GM19467 (cell line): ENCODE data around the gene NEK10.
"Not testable (repeated sequence)": the region's sequence is repeated elsewhere in the genome, so short reads cannot be mapped to it uniquely, and the experiment has no call there.

ENCODE experiments used
- ATAC-seq: cut with Tn5 transposase; IDR thresholded peaks from one replicate; pipeline ENCODE4 v1.9.1; 2021; ENCODE audit warnings: mild to moderate bottlenecking, moderate library complexity; ENCODE audit not compliant: unreplicated experiment

Gene NEK10

GRCh38 chr3:27319847-27320526 is 49.2 kb downstream of the NEK10 start:
- ATAC-seq = no peak

DNA sequence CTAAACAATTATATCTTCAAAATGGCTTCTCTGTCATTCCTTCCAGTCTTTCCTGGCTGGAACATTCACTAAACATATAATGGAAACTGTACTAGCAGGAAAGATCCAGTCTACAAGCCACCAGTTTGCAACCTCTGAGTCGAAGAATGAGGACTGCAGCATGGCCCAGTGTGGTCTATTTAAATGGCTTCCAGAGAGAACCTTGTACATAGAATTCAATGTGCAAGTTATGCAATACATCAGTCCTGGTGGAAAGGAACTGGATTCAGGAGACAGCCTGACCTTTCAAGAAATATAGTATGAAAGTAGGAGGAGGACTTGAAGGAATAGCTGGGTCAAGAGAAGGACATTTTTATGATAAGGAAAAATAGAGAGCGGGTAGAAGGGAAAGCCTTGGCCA is 49.9 kb downstream of the NEK10 start:
- no peak for ATAC-seq

GRCh38 chr3:27317096-27317495 is 52.1 kb downstream of the NEK10 start:
- ATAC-seq = no peak

- no peak for ATAC-seq
These were observed 54.2 kb downstream of the NEK10 start for GRCh38 chr3:27315003-27315402.

DNA sequence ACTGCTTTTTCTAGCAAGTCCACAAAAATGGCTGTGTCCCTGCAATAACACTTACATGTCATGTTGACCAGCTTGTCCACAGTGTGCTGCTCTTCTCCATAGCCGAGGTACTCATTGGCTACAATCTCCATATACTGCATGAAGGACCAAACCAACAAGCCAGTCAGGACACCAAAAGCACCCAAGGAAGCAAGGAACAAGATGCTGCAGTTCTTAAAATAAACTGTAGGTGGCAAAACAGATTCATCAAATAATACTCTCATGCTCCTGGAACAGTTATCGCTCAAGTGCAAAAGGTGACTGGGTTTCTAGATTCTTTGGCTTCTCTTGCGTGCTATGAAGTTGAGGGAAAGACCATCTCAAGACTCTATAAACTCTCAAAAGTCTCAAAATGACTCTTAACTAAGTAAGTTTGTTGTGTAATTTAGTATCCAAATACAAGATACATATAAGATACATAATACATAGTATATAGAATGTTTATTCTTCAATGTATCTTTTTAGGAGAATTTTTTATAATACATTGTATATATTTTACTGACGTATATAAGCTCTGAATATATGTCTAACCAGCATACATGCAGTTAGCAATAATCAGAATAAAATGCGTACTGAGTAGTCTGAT is 57.0 kb downstream of the NEK10 start:
- peak; percentile 89 for ATAC-seq

DNA sequence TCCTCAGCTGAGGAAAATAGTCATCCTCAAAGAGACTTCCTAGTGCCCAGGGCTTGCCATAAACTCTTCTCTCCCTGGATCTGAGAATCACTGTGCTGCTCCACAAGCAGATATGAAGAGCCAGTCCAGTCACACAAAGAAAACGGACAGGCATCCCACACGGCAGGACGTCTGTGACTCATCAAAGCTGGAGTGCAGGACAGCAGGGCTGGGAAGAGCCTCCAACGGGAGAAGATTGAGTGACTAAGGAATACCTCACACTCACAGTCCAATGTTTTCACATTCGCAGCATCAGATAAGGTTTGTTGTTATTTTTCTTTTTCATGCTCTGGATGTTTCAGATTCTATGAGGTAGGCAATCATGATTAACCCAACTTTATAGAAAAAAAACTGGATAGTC is 57.8 kb downstream of the NEK10 start:
- no peak for ATAC-seq

DNA sequence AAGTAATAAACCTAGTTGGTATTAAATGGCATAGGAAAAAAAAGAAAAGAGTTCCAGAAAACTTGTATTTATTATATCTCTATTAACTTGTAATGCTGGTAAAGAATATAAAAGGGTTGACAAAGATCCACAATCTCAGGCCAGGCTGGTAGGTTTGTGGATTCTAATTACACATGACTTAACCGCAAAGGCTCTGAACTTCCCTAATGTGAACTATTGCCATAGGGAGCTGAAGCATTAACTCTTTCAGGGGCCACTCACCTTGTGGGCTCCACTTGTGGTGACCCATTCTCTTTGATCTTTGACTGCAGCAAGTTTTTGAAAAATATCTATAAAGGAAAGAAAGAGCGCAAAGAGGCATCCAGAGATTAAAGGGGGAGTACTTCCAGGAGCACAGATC is 58.5 kb downstream of the NEK10 start:
- no peak for ATAC-seq

DNA sequence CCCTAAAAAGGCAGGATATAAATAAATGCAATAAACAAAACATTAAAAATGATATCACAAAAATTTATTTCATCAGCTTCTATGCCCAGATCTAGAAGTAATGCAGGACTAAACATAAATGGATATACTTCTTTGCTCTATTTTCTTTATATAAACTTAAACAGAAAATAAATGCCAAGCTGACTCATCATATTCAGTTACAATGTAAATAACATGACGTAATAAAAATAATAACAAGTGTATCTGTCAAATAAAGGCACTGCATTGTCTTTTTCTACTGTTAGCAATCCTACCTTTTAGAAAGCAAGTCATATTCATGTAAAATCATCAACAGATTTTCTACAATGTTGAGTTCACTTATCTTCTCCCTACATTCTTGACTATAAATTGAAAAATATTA is 61.6 kb downstream of the NEK10 start:
- no peak for ATAC-seq

GRCh38 chr3:27302891-27303290 is 66.3 kb downstream of the NEK10 start:
- ATAC-seq = no peak

DNA sequence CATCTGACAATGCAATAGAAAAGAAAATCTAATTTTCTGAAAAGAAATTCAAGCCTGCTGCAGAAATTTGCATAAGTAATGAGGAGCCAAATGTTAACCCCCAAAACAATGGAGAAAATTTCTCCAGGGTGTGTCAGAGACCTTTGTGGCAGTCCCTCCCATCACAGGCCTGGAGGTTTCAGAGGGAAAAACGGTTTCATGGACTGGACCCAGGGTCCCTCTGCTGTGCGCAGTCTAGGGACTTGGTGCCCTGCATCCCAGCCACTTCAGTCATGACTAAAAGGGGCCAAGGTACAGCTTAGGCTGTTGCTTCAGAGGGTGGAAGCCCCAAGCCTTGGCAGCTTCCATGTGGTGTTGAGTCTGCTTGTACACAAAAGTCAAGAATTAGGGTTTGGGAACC is 70.2 kb downstream of the NEK10 start:
- ATAC-seq = not testable (repeated sequence)

GRCh38 chr3:27293939-27294338 is 75.2 kb downstream of the NEK10 start:
- no peak for ATAC-seq

DNA sequence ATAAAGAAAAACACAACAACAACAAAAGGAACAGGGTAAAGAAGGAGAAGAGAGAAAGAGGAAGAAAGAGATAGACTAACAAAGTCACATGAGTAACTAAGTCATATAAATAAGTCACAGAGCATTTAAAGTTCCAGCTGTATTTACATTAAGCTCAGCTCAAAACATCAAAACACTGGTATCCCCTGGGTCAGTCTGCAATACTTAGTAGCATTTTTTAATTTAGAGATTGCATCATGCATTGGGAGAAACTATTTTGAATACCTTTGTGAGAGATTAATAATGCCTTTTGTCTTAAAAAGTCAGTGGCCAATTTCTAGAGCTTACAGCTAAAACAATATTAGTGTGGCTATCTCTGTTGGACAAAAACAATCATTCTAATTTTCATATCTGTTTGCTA is 78.4 kb downstream of the NEK10 start:
- ATAC-seq = no peak

DNA sequence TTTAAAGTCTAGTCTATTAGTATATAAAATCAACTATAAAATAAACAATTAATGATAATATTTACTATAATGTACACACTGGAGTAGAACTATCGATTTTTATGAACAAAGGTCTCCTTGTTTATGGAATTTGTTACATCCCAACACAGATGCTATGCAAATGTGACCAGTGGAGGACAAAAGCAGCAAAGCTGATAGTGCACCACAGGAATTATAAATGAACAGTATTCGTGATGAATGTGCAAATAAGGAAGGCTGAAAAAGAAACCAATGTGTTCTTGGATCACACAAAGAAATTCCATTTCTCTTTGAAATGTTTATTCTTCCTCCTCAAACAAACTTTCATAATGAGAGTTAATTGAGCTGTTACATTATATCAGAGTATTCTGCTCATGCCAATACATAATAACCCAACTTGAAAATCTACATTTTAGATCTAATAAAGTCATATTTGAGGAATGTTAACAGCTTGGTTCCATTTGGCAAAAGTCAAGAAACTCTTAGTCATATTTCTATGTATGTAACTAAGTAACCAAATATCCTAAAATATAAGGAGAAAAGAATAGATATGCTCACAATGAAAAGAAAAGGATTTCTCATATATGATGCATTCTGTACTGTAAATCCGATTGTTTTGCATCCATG is 79.3 kb downstream of the NEK10 start:
- no peak for ATAC-seq

GRCh38 chr3:27287052-27287451 is 82.1 kb downstream of the NEK10 start:
- ATAC-seq = no peak

DNA sequence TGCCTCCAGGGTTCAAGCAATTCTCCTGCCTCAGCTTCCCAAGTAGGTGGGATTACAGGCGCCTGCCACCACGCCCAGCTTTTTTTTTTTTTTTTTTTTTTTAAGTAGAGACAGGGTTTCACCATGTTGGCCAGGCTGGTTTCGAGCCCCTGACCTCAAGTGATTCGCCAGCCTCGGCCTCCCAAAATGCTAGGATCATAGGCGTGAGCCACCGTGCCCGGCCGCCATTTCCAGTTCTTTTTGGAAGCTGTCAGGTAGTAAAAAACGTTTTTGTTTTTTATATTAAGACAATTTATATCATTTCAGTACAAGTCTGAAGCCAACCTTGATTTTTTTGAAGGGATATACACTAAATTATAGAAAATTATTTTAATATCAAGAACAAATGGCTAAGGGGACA is 82.7 kb downstream of the NEK10 start:
- not testable (repeated sequence) for ATAC-seq

DNA sequence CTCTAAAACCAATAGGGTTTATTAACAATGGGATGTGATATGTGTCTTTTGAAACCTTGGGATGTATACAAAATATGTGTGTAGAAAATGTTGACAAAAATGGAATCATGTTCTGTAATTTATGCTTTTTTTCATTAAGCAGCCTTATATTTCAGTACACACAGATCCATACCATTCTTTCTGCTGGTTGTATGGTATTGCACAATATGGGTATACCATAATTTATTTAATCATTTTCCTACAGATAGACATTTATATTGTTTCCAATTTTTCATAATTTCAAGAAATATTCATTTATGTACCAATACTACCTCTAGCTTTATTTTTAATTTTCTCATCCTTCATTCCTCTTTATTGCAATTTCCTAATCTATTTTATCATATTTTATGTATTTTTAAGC is 83.5 kb downstream of the NEK10 start:
- no peak for ATAC-seq

GRCh38 chr3:27281671-27282150 is 87.5 kb downstream of the NEK10 start:
- no peak for ATAC-seq

DNA sequence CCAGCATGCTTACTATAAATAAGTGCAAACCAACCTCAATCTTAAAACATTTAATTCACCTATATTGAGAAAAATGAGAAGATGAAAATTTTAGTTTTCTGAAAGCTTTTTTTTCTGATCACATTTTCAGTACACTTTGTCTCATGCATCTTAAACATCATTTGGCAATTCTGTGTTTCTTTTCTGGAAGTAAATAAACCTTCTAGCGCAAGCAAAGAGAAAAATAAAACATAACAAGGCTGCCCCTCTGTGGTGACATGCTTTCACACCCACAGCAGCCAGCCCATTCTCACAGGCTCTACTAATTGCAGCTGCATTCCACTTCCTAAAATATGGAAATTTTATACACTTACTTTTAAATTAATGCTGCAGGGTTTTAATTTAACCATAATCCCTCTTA is 90.1 kb downstream of the NEK10 start:
- no peak for ATAC-seq

- no peak for ATAC-seq
These were observed 90.7 kb downstream of the NEK10 start for GRCh38 chr3:27278383-27279055.

DNA sequence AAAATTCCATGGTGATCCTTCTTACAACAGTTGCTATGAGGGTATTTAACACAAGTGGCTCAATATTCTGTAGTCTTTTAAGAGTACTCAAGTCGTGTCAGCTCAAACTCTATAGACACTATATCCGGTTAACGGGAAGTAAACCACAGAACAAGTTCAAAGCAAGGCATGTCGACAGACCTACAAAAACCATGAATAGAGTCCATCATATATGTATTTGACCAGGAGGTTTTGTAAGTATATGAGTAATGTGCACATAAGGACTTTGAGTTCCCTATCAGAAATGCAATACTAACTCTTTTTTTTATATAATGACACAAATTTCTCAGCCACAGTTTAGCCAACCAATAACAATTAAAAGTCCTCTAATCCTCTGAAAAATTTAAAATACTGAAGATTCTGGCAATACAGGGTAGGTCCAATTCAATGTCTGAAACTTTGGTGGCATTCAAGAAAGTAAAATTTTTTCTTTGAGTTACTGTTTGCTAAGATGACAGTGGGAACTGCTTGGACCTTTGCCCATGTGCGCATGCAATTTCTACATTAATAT is 93.7 kb downstream of the NEK10 start:
- no peak for ATAC-seq

GRCh38 chr3:27271890-27272289 is 97.3 kb downstream of the NEK10 start:
- ATAC-seq = no peak
